ENCODE data around the gene SLC9A1.

The SLC9A1 gene

GRCh38 chr1:27076803-27077202 lies 78.1 kb downstream of the SLC9A1 start:
- no peaks in the 10 kb centered on the region for H3K36me3 Mint-ChIP-seq (ENCODE audit: low read depth)

GRCh38 chr1:27074175-27074780 lies 80.6 kb downstream of the SLC9A1 start:
- Mint-ChIP-seq H3K27me3 (ENCODE audit: low read depth) (peaks cover 2% of the 10 kb centered on the region), H3K4me1 (ENCODE audit: low read depth) (no peaks in the 10 kb centered on the region), H3K27ac (no peak overlapping the region)

More at GRCh38 chr1:27076803-27077202, 78.1 kb downstream of the SLC9A1 start:
- Mint-ChIP-seq H3K27ac (no peak overlapping the region), H3K4me3 (no peak overlapping the region), H3K27me3 (ENCODE audit: low read depth) (peaks cover 2% of the 10 kb centered on the region), H3K4me1 (ENCODE audit: low read depth) (no peaks in the 10 kb centered on the region), H3K9me3 (no peaks in the 10 kb centered on the region)
- DNase-seq (ENCODE audit: low spot score): no peak

GRCh38 chr1:27071049-27071416 lies 83.9 kb downstream of the SLC9A1 start:
- no peak for DNase-seq (ENCODE audit: low spot score)

More at GRCh38 chr1:27074175-27074780, 80.6 kb downstream of the SLC9A1 start:
- H3K4me3 Mint-ChIP-seq: no peak overlapping the region
- no peaks in the 10 kb centered on the region for H3K36me3 Mint-ChIP-seq (ENCODE audit: low read depth)
- H3K9me3 Mint-ChIP-seq: no peaks in the 10 kb centered on the region
- no peak for DNase-seq (ENCODE audit: low spot score)

GRCh38 chr1:27070390-27071048 lies 84.4 kb downstream of the SLC9A1 start:
- Mint-ChIP-seq H3K27ac (no peak overlapping the region), H3K4me3 (no peak overlapping the region), H3K4me1 (ENCODE audit: low read depth) (no peaks in the 10 kb centered on the region), H3K36me3 (ENCODE audit: low read depth) (no peaks in the 10 kb centered on the region), H3K27me3 (ENCODE audit: low read depth) (peaks cover 2% of the 10 kb centered on the region), H3K9me3 (no peaks in the 10 kb centered on the region)
- no peak for DNase-seq (ENCODE audit: low spot score)

More at GRCh38 chr1:27071049-27071416, 83.9 kb downstream of the SLC9A1 start:
- no peak overlapping the region for H3K27ac Mint-ChIP-seq
- H3K4me1 Mint-ChIP-seq (ENCODE audit: low read depth): no peaks in the 10 kb centered on the region
- H3K4me3 Mint-ChIP-seq: no peak overlapping the region
- H3K27me3 Mint-ChIP-seq (ENCODE audit: low read depth): peaks cover 2% of the 10 kb centered on the region
- no peaks in the 10 kb centered on the region for H3K9me3 Mint-ChIP-seq
- no peaks in the 10 kb centered on the region for H3K36me3 Mint-ChIP-seq (ENCODE audit: low read depth)

GRCh38 chr1:27068922-27069321 lies 86.0 kb downstream of the SLC9A1 start:
- H3K9me3 Mint-ChIP-seq: no peaks in the 10 kb centered on the region
- no peak overlapping the region for H3K27ac Mint-ChIP-seq
- no peak for DNase-seq (ENCODE audit: low spot score)
- H3K36me3 Mint-ChIP-seq (ENCODE audit: low read depth): no peaks in the 10 kb centered on the region
- no peaks in the 10 kb centered on the region for H3K4me1 Mint-ChIP-seq (ENCODE audit: low read depth)
- H3K4me3 Mint-ChIP-seq: no peak overlapping the region
- H3K27me3 Mint-ChIP-seq (ENCODE audit: low read depth): peaks cover 2% of the 10 kb centered on the region

- no peaks in the 10 kb centered on the region for H3K9me3 Mint-ChIP-seq
- no peak overlapping the region for H3K4me3 Mint-ChIP-seq
- no peaks in the 10 kb centered on the region for H3K36me3 Mint-ChIP-seq (ENCODE audit: low read depth)
- no peak overlapping the region for H3K27ac Mint-ChIP-seq
- no peak for DNase-seq (ENCODE audit: low spot score)
- no peaks in the 10 kb centered on the region for H3K27me3 Mint-ChIP-seq (ENCODE audit: low read depth)
- no peaks in the 10 kb centered on the region for H3K4me1 Mint-ChIP-seq (ENCODE audit: low read depth)
Observed at GRCh38 chr1:27065999-27066630, 88.8 kb downstream of the SLC9A1 start.

- H3K27ac Mint-ChIP-seq: no peak overlapping the region
- H3K4me1 Mint-ChIP-seq (ENCODE audit: low read depth): no peaks in the 10 kb centered on the region
- no peak for DNase-seq (ENCODE audit: low spot score)
- no peaks in the 10 kb centered on the region for H3K27me3 Mint-ChIP-seq (ENCODE audit: low read depth)
- H3K36me3 Mint-ChIP-seq (ENCODE audit: low read depth): no peaks in the 10 kb centered on the region
- H3K4me3 Mint-ChIP-seq: no peak overlapping the region
- no peaks in the 10 kb centered on the region for H3K9me3 Mint-ChIP-seq
Observed at GRCh38 chr1:27060891-27061290, 94.0 kb downstream of the SLC9A1 start.

GRCh38 chr1:27058966-27059669 lies 95.8 kb downstream of the SLC9A1 start:
- H3K27me3 Mint-ChIP-seq (ENCODE audit: low read depth): no peaks in the 10 kb centered on the region
- no peaks in the 10 kb centered on the region for H3K4me1 Mint-ChIP-seq (ENCODE audit: low read depth)
- H3K9me3 Mint-ChIP-seq: no peaks in the 10 kb centered on the region
- H3K4me3 Mint-ChIP-seq: no peak overlapping the region
- no peaks in the 10 kb centered on the region for H3K36me3 Mint-ChIP-seq (ENCODE audit: low read depth)
- no peak overlapping the region for H3K27ac Mint-ChIP-seq
- no peak for DNase-seq (ENCODE audit: low spot score)

- Mint-ChIP-seq H3K9me3 (no peaks in the 10 kb centered on the region), H3K27me3 (ENCODE audit: low read depth) (no peaks in the 10 kb centered on the region), H3K4me3 (no peak overlapping the region), H3K36me3 (ENCODE audit: low read depth) (no peaks in the 10 kb centered on the region), H3K27ac (no peak overlapping the region), H3K4me1 (ENCODE audit: low read depth) (no peaks in the 10 kb centered on the region)
- no peak for DNase-seq (ENCODE audit: low spot score)
Observed at GRCh38 chr1:27057801-27058625, 96.9 kb downstream of the SLC9A1 start.

- Mint-ChIP-seq H3K4me1 (ENCODE audit: low read depth) (no peaks in the 10 kb centered on the region), H3K36me3 (ENCODE audit: low read depth) (no peaks in the 10 kb centered on the region), H3K4me3 (no peak overlapping the region), H3K27me3 (ENCODE audit: low read depth) (no peaks in the 10 kb centered on the region), H3K27ac (no peak overlapping the region), H3K9me3 (no peaks in the 10 kb centered on the region)
- no peak for DNase-seq (ENCODE audit: low spot score)
Observed at GRCh38 chr1:27057389-27057788, 97.5 kb downstream of the SLC9A1 start.

- no peaks in the 10 kb centered on the region for H3K36me3 Mint-ChIP-seq (ENCODE audit: low read depth)
- H3K4me3 Mint-ChIP-seq: no peak overlapping the region
- no peaks in the 10 kb centered on the region for H3K27me3 Mint-ChIP-seq (ENCODE audit: low read depth)
- H3K4me1 Mint-ChIP-seq (ENCODE audit: low read depth): no peaks in the 10 kb centered on the region
- DNase-seq (ENCODE audit: low spot score): no peak
- H3K27ac Mint-ChIP-seq: no peak overlapping the region
- no peaks in the 10 kb centered on the region for H3K9me3 Mint-ChIP-seq
Observed at GRCh38 chr1:27053977-27054753, 100.8 kb downstream of the SLC9A1 start.

GRCh38 chr1:27052527-27052926 lies 102.4 kb downstream of the SLC9A1 start:
- H3K4me3 Mint-ChIP-seq: no peak overlapping the region
- no peak for DNase-seq (ENCODE audit: low spot score)
- no peaks in the 10 kb centered on the region for H3K4me1 Mint-ChIP-seq (ENCODE audit: low read depth)
- H3K27me3 Mint-ChIP-seq (ENCODE audit: low read depth): no peaks in the 10 kb centered on the region
- H3K9me3 Mint-ChIP-seq: no peaks in the 10 kb centered on the region
- no peak overlapping the region for H3K27ac Mint-ChIP-seq
- H3K36me3 Mint-ChIP-seq (ENCODE audit: low read depth): no peaks in the 10 kb centered on the region

GRCh38 chr1:27049607-27050006 lies 105.3 kb downstream of the SLC9A1 start:
- Mint-ChIP-seq H3K27me3 (ENCODE audit: low read depth) (no peaks in the 10 kb centered on the region), H3K9me3 (no peaks in the 10 kb centered on the region), H3K4me1 (ENCODE audit: low read depth) (peaks cover 15% of the 10 kb centered on the region), H3K27ac (no peak overlapping the region), H3K4me3 (no peak overlapping the region), H3K36me3 (ENCODE audit: low read depth) (no peaks in the 10 kb centered on the region)
- no peak for DNase-seq (ENCODE audit: low spot score)

Measured in T-helper 2 cell treated with Interferon-gamma antibody and Interleukin-4, amounts not matched to agents 5 μg/mL and 100 μg/mL, for 36 hours (primary cell).